Spleen (tissue), 11 donors: ENCODE measurements around the gene SEC22C. TPM values are rescaled to one million over a fixed set of nuclear protein-coding genes. Genes with fewer than 3 reads are reported as not detected.

Experiments used
- DNase-seq: peaks from one replicate; pipeline ENCODE4 v3.0.0-alpha.2; 2020
- H3K27ac ChIP-seq, 8 donors: fragments of 200-600 bp; sonication (generic) in 7 of 8; 1 replicate in 4 of 8; 2 replicates in 4 of 8; pipeline versions ENCODE4 v1.5.0 to v1.8.0; 2016 to 2021; ENCODE audit warnings: inconsistent platforms in 4 of 8, mild to moderate bottlenecking in 4 of 8, moderate library complexity in 1 of 8
- H3K27me3 ChIP-seq, 7 donors: fragments of 200-600 bp; sonication (generic) in 6 of 7; replicated peaks in 1 of 7; 1 replicate in 4 of 7; 2 replicates in 3 of 7; pipeline versions ENCODE4 v1.5.0 to v1.8.0; 2016 to 2021; ENCODE audit warnings: inconsistent platforms in 3 of 7, mild to moderate bottlenecking in 1 of 7
- H3K36me3 ChIP-seq, 6 donors: fragments of 200-600 bp; sonication (generic) in 5 of 6; 1 replicate in 4 of 6; 2 replicates in 2 of 6; pipeline versions ENCODE4 v1.5.0 to v1.8.0; 2016 to 2021; ENCODE audit warnings: inconsistent platforms in 2 of 6
- H3K4me1 ChIP-seq, 6 donors: fragments of 200-600 bp; sonication (generic) in 5 of 6; 1 replicate in 3 of 6; 2 replicates in 3 of 6; pipeline versions ENCODE4 v1.5.0 to v1.8.0; 2016 to 2021; ENCODE audit warnings: inconsistent platforms in 3 of 6
- H3K4me3 ChIP-seq, 8 donors: fragments of 200-600 bp; sonication (generic) in 7 of 8; 1 replicate in 4 of 8; 2 replicates in 4 of 8; pipeline versions ENCODE4 v1.5.0 to v1.8.0; 2016 to 2021; ENCODE audit warnings: inconsistent platforms in 4 of 8, mild to moderate bottlenecking in 4 of 8, moderate library complexity in 2 of 8
- H3K9me3 ChIP-seq, 8 donors: fragments of 200-600 bp; sonication (generic) in 7 of 8; 1 replicate in 4 of 8; 2 replicates in 4 of 8; pipeline versions ENCODE4 v1.5.0 to v1.8.0; 2016 to 2021; ENCODE audit warnings: inconsistent platforms in 4 of 8
- POLR2A ChIP-seq, 3 donors: fragments of 450-650 bp; IDR thresholded peaks; one replicate each; pipeline ENCODE4 v1.5.1; 2017; ENCODE audit warnings: antibody characterized with exemption in 3 of 3, mild to moderate bottlenecking in 1 of 3
- POLR2AphosphoS5 ChIP-seq, 3 donors: sonication (generic); formaldehyde crosslinking; IDR thresholded peaks; one replicate each; pipeline ENCODE4 v1.5.1; 2017; ENCODE audit warnings: antibody characterized with exemption in 3 of 3
- WGBS, 5 donors: extraction: QIAGEN DNeasy Blood & Tissue Kit in 3 of 5; methylation state at CpG; one replicate each; pipeline versions ENCODE4 v1.1.5 to v1.1.7; 2013 to 2018; 5-methylcytosine and 5-hydroxymethylcytosine counted together
- intact Hi-C: fragments of 100-400 bp; cut with DNase I; formaldehyde crosslinking; loops from one replicate; pipeline ENCODE4 v1.15.0; 2023; ENCODE audit warnings: low total_unique reads
- polyA plus RNA-seq, 3 donors: library from polyadenylated mRNA; stranded (reverse); fragments of 200-250 nt; gene quantifications; one replicate each; pipeline ENCODE4 v1.2.1, GENCODE V29; 2013
- total RNA-seq, 7 donors: library from RNA; depleted of rRNA in 3 of 7; stranded (reverse); fragments of >200 nt in 3 of 7; fragmentation: NEBNext Ultra II Directional in 4 of 7; extraction: Animal tissue kit (Norgen Biotek cat#: 25700) in 4 of 7; gene quantifications; one replicate each; pipeline versions ENCODE4 v1.1.0 to v1.2.1, GENCODE V29; 2016 to 2021
- TF ChIP-seq, protein P1 (sequence below), 11 experiments: fragments of 200-600 bp in 7 of 11; fragments of 450-650 bp in 4 of 11; sonication (generic) in 4 of 11; IDR thresholded peaks in 8 of 11; conservative IDR thresholded peaks in 3 of 11; 1 replicate in 7 of 11; 2 replicates in 4 of 11; pipeline versions ENCODE4 v1.4.0 to v1.8.0; 2016 to 2021; ENCODE audit warnings: antibody characterized with exemption in 11 of 11, inconsistent platforms in 4 of 11, mild to moderate bottlenecking in 1 of 11
- donor health status: healthy with polysubstance abuse.
- donor health status: DM: no; HTN: no; CAD: no; lungs with moderate emphysema.
- donor health status: DM: no; HTN: no; CAD: no.
- donor health status: Bipolar disorder and iron deficiency.
- donor health status: healthy.
- donor health status: DM: no; HTN: no; CAD: no.
- donor health status: DM: yes; HTN: yes; CAD: no.

The SEC22C gene
- total and polyA plus RNA-seq, 10 donors: 13.5 to 58.2 (median 37.8) TPM

DNA sequence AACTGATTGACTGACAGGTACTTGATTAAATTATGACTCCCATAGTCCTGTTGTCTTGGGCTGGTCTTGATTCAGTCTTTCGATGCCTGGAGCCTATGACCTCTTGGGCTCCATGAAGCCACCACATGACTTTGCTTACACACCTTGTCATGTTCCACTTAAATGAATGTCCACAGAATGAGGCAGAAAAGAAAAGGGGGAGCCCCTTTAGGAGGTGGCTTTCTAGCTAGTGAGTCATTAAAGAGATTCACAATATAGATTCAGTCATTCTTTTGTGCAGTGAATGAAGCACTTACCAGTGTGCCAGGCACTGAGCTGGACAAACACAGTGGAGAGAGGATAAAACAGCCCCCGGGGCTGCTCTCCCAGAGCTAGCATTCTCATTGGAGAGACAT lies 62.2 kb downstream of the SEC22C start:
- Histone ChIP-seq H3K27ac (peak overlapping the region in 3 of 8 donors; percentile 11 to 48 (median 35)), H3K9me3 (no peaks in the 10 kb centered on the region), H3K4me3 (no peak overlapping the region), H3K4me1 (peaks cover 0 to 26% (median 3%) of the 10 kb centered on the region in 6 donors), H3K27me3 (no peaks in the 10 kb centered on the region), H3K36me3 (no peaks in the 10 kb centered on the region)
- TF ChIP-seq, protein P1, sequence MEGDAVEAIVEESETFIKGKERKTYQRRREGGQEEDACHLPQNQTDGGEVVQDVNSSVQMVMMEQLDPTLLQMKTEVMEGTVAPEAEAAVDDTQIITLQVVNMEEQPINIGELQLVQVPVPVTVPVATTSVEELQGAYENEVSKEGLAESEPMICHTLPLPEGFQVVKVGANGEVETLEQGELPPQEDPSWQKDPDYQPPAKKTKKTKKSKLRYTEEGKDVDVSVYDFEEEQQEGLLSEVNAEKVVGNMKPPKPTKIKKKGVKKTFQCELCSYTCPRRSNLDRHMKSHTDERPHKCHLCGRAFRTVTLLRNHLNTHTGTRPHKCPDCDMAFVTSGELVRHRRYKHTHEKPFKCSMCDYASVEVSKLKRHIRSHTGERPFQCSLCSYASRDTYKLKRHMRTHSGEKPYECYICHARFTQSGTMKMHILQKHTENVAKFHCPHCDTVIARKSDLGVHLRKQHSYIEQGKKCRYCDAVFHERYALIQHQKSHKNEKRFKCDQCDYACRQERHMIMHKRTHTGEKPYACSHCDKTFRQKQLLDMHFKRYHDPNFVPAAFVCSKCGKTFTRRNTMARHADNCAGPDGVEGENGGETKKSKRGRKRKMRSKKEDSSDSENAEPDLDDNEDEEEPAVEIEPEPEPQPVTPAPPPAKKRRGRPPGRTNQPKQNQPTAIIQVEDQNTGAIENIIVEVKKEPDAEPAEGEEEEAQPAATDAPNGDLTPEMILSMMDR (IDR thresholded peaks at IDR 0.05 in 8 of 11, conservative IDR thresholded peaks at IDR 0.05 in 3 of 11): no peak
- TF ChIP-seq POLR2A (IDR thresholded peaks at IDR 0.05): no peak
- TF ChIP-seq POLR2AphosphoS5 (IDR thresholded peaks at IDR 0.05): no peak
- DNase-seq: no peak
- WGBS, 5 donors: 88 to 95% (median 91%) methylated on average over 2 of the region's 2 CpGs
- intact Hi-C loops: no loop called here

DNA sequence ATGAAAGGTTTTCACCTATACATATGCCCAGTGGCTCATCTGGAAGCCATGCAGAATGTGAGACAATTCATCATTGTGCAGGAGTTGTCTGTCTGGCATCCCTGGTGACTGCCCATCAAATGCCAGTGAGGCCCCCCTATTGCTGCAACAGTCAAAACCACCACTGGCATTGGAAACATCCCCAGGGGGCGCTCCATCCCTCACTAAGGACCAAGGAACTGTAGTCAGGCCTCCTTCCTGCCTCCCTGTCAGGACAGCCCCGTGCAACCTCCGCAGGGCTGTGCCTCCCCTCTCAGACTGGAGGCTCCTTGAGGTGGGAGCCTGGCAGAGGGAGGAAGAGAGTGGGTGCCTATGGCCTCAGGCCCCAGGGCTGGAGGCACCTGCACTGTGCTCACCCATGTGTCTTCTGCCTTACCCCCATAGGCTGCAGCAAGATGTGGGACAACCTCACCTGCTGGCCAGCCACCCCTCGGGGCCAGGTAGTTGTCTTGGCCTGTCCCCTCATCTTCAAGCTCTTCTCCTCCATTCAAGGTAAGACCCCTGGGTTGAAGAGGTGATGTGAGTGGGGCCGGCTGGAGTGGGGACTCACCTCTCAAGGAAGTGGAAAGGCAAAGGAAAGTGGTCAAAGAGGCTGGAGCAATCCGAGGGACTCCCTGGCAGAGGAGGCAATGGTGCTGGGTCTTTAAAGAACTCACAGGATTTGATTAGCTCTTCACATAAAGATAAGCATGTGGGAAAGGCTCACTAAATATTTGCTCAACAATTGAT lies 62.8 kb downstream of the SEC22C start:
- Histone ChIP-seq H3K4me1 (peaks cover 0 to 20% (median 2%) of the 10 kb centered on the region in 6 donors), H3K9me3 (no peaks in the 10 kb centered on the region), H3K27me3 (no peaks in the 10 kb centered on the region), H3K27ac (peak overlapping the region in 1 of 8 donors; percentile 48), H3K4me3 (no peak overlapping the region), H3K36me3 (peaks cover 0 to 3% (median 0%) of the 10 kb centered on the region in 6 donors)
- intact Hi-C loops: no loop called here
- DNase-seq: no peak
- WGBS, 5 donors: 74 to 88% (median 82%) methylated on average over 5 to 6 of the region's 6 CpGs
- TF ChIP-seq POLR2A (IDR thresholded peaks at IDR 0.05): no peak
- TF ChIP-seq POLR2AphosphoS5 (IDR thresholded peaks at IDR 0.05): peak in 1 of 3 donors; percentile 8
- TF ChIP-seq, protein P1 (IDR thresholded peaks at IDR 0.05 in 8 of 11, conservative IDR thresholded peaks at IDR 0.05 in 3 of 11): peak in 5 of 11 experiments; percentile 15 to 31 (median 22)

DNA sequence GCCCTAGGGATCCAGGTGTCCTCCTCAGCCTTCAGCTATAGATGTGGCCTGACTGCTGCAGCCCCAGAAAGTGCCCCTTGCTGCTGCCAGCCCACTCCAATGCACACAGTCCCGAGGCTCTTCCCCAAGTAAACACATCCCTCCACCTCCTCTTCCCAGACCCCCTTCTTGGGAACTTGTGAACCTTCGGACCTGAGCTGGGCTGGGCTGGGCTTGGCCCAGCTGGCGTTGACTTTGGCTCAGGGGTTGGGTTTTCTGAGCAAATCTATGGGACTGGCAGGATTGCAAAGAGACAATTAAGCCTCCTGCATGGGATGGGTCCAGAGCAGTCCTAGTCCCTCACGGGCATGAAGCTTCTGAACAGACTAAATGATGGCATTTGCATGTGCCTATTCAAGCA lies 64.7 kb downstream of the SEC22C start:
- 68 to 91% (median 86%) methylated on average over 4 of the region's 4 CpGs for WGBS, 5 donors
- no peak overlapping the region for H3K27ac ChIP-seq
- peaks cover 0 to 16% (median 2%) of the 10 kb centered on the region in 6 donors for H3K4me1 ChIP-seq
- TF ChIP-seq, protein P1 (IDR thresholded peaks at IDR 0.05 in 8 of 11, conservative IDR thresholded peaks at IDR 0.05 in 3 of 11): no peak
- TF ChIP-seq POLR2A (IDR thresholded peaks at IDR 0.05) (no peak), POLR2AphosphoS5 (IDR thresholded peaks at IDR 0.05) (no peak)
- H3K36me3 ChIP-seq: peaks cover 0 to 6% (median 0%) of the 10 kb centered on the region in 6 donors
- intact Hi-C loops: no loop called here
- H3K9me3 ChIP-seq: no peaks in the 10 kb centered on the region
- H3K4me3 ChIP-seq: no peak overlapping the region
- no peak for DNase-seq
- H3K27me3 ChIP-seq: no peaks in the 10 kb centered on the region

DNA sequence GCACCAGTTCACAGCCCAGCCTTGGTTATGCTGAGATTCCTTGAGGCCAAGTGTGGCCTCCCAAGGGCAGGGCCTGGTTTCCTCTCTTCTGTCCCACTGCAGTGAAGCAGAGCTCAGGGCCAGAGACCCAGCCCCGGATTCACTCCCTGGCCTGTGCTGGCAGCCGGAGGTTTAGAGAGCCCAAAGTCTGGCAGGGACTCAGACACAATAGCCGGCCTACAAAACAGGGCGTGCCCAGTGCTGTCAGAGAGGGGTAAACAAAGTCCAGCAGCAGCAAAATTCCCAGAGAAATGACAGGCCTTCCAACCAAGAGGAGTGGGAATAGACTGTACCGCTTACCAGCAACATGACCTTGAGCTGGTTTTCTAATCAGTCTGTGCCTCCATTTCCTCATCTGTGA lies 65.3 kb downstream of the SEC22C start:
- H3K9me3 ChIP-seq: no peaks in the 10 kb centered on the region
- DNase-seq: no peak
- WGBS, 5 donors: 75 to 94% (median 83%) methylated on average over 3 to 5 of the region's 5 CpGs
- peak overlapping the region in 2 of 8 donors; percentile 30 for H3K27ac ChIP-seq
- intact Hi-C loops: no loop called here
- no peak overlapping the region for H3K4me3 ChIP-seq
- H3K36me3 ChIP-seq: peaks cover 0 to 6% (median 0%) of the 10 kb centered on the region in 6 donors
- H3K4me1 ChIP-seq: peaks cover 0 to 23% (median 2%) of the 10 kb centered on the region in 6 donors
- no peaks in the 10 kb centered on the region for H3K27me3 ChIP-seq
- no peak for TF ChIP-seq POLR2AphosphoS5 (IDR thresholded peaks at IDR 0.05)
- TF ChIP-seq, protein P1 (IDR thresholded peaks at IDR 0.05 in 8 of 11, conservative IDR thresholded peaks at IDR 0.05 in 3 of 11): no peak
